Measurements from ENCODE around the gene SLC35F4.

SLC35F4 gene

GRCh38 chr14:57848786-57849185 lies 17.1 kb downstream of the SLC35F4 start:
- Histone ChIP-seq H3K27ac (ENCODE audit: low read length) (no peak overlapping the region), H3K27me3 (ENCODE audit: control insufficient read depth in 1 of 2, insufficient read depth in 2 of 2, low read length in 2 of 2) (peaks cover 0 to 2% of the 10 kb centered on the region in 2 donors), H3K4me3 (ENCODE audit: low read length in 2 of 2) (no peak overlapping the region), H3K36me3 (ENCODE audit: control insufficient read depth in 2 of 2, insufficient read depth in 2 of 2, low read length in 2 of 2) (no peaks in the 10 kb centered on the region), H3K4me1 (ENCODE audit: control insufficient read depth, insufficient read depth, low read length) (no peaks in the 10 kb centered on the region), H3K9ac (ENCODE audit: low read length in 2 of 2) (no peak overlapping the region), H3K9me3 (ENCODE audit: control insufficient read depth in 2 of 2, low read length in 2 of 2) (no peaks in the 10 kb centered on the region)

DNA sequence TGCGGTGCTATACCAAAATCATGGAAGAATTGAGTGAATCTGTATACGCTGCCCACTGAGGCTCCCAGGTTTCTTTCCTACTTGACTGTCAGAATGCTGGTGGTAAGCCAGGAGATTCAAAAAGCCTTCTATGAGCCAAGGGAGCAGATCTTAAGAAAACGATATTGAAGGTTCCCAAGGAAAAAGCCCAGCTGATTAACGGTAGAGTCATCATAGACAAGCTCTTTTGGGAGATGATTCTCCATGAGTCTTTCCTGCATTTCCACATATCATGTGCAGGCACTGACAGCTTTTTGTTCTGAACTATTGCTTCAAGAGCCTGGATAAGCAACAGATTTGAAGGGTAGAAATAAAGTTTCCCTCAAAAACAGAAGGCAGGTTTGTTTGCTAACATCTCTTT lies 17.5 kb downstream of the SLC35F4 start:
- H3K9ac ChIP-seq (ENCODE audit: low read length in 2 of 2): no peak overlapping the region
- no peaks in the 10 kb centered on the region for H3K4me1 ChIP-seq (ENCODE audit: control insufficient read depth, insufficient read depth, low read length)
- peaks cover 0 to 2% of the 10 kb centered on the region in 2 donors for H3K27me3 ChIP-seq (ENCODE audit: control insufficient read depth in 1 of 2, insufficient read depth in 2 of 2, low read length in 2 of 2)
- no peaks in the 10 kb centered on the region for H3K36me3 ChIP-seq (ENCODE audit: control insufficient read depth in 2 of 2, insufficient read depth in 2 of 2, low read length in 2 of 2)
- H3K27ac ChIP-seq (ENCODE audit: low read length): no peak overlapping the region
- H3K9me3 ChIP-seq (ENCODE audit: control insufficient read depth in 2 of 2, low read length in 2 of 2): no peaks in the 10 kb centered on the region
- H3K4me3 ChIP-seq (ENCODE audit: low read length in 2 of 2): no peak overlapping the region

- no peaks in the 10 kb centered on the region for H3K27me3 ChIP-seq (ENCODE audit: control insufficient read depth in 1 of 2, insufficient read depth in 2 of 2, low read length in 2 of 2)
- no peak overlapping the region for H3K9ac ChIP-seq (ENCODE audit: low read length in 2 of 2)
- H3K4me1 ChIP-seq (ENCODE audit: control insufficient read depth, insufficient read depth, low read length): no peaks in the 10 kb centered on the region
- no peaks in the 10 kb centered on the region for H3K9me3 ChIP-seq (ENCODE audit: control insufficient read depth in 2 of 2, low read length in 2 of 2)
- H3K27ac ChIP-seq (ENCODE audit: low read length): no peak overlapping the region
- no peaks in the 10 kb centered on the region for H3K36me3 ChIP-seq (ENCODE audit: control insufficient read depth in 2 of 2, insufficient read depth in 2 of 2, low read length in 2 of 2)
- no peak overlapping the region for H3K4me3 ChIP-seq (ENCODE audit: low read length in 2 of 2)
These were observed 18.2 kb downstream of the SLC35F4 start for GRCh38 chr14:57847706-57848105.

GRCh38 chr14:57847096-57847495 lies 18.8 kb downstream of the SLC35F4 start:
- no peak overlapping the region for H3K9ac ChIP-seq (ENCODE audit: low read length in 2 of 2)
- H3K27me3 ChIP-seq (ENCODE audit: control insufficient read depth in 1 of 2, insufficient read depth in 2 of 2, low read length in 2 of 2): no peaks in the 10 kb centered on the region
- no peak overlapping the region for H3K27ac ChIP-seq (ENCODE audit: low read length)

DNA sequence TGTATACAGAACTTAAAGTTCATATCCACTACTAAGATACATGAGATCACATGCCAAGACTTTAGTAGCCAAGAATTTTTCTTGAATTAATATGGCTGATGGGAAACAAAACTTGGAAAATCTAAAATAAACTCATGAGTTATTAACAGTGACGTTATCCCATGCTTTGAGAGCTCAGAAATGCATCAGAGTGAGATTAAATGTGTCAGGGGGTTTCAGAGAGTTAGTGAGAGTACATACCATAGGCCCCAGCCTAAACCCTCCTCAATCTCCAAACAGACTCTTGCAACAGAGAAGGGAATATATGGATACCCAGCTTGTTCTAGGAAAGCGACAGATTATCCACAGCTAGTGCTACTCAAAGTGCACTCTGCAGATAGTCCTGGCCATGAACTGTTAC lies 19.3 kb downstream of the SLC35F4 start:
- no peak overlapping the region for H3K9ac ChIP-seq (ENCODE audit: low read length in 2 of 2)
- no peaks in the 10 kb centered on the region for H3K36me3 ChIP-seq (ENCODE audit: control insufficient read depth in 2 of 2, insufficient read depth in 2 of 2, low read length in 2 of 2)
- no peak overlapping the region for H3K27ac ChIP-seq (ENCODE audit: low read length)
- H3K4me3 ChIP-seq (ENCODE audit: low read length in 2 of 2): no peak overlapping the region
- H3K4me1 ChIP-seq (ENCODE audit: control insufficient read depth, insufficient read depth, low read length): no peaks in the 10 kb centered on the region
- no peaks in the 10 kb centered on the region for H3K27me3 ChIP-seq (ENCODE audit: control insufficient read depth in 1 of 2, insufficient read depth in 2 of 2, low read length in 2 of 2)
- no peaks in the 10 kb centered on the region for H3K9me3 ChIP-seq (ENCODE audit: control insufficient read depth in 2 of 2, low read length in 2 of 2)

More at GRCh38 chr14:57847096-57847495, 18.8 kb downstream of the SLC35F4 start:
- H3K4me1 ChIP-seq (ENCODE audit: control insufficient read depth, insufficient read depth, low read length): no peaks in the 10 kb centered on the region
- no peaks in the 10 kb centered on the region for H3K9me3 ChIP-seq (ENCODE audit: control insufficient read depth in 2 of 2, low read length in 2 of 2)
- no peak overlapping the region for H3K4me3 ChIP-seq (ENCODE audit: low read length in 2 of 2)
- H3K36me3 ChIP-seq (ENCODE audit: control insufficient read depth in 2 of 2, insufficient read depth in 2 of 2, low read length in 2 of 2): no peaks in the 10 kb centered on the region

DNA sequence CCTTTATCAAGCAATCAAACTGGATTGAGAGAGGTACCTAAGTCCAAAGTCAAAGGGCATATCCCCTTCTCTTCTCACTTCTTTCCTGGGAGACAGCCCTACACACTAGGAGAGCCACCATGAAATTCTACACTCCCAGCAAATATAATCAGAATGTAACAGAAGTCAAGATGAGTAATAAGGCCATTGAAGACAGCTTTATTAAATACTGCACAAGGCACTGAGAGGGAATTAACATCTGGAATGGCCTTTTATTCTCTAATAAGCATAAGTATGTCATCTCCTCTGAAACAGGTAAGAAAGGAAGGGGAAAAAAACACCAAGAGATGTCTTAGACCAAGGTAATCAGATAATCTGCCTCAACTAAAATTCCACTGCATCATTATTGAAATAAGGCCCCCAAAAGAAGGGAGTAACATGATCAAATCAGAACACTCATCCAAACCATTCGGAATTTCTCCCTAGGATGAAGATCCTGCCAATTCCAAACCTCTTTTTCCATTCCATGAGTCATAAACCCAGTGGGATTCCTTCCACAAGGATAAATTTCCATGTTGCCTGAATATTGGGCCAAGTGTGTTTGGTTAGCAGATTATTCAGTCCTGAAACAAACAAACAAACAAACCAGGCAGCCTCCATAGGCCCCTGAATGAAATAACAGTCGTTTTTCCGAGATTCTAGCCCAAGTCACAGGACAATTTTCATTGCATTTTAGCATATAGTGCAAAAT lies 19.9 kb downstream of the SLC35F4 start:
- no peak overlapping the region for H3K27ac ChIP-seq (ENCODE audit: low read length)
- no peaks in the 10 kb centered on the region for H3K36me3 ChIP-seq (ENCODE audit: control insufficient read depth in 2 of 2, insufficient read depth in 2 of 2, low read length in 2 of 2)

DNA sequence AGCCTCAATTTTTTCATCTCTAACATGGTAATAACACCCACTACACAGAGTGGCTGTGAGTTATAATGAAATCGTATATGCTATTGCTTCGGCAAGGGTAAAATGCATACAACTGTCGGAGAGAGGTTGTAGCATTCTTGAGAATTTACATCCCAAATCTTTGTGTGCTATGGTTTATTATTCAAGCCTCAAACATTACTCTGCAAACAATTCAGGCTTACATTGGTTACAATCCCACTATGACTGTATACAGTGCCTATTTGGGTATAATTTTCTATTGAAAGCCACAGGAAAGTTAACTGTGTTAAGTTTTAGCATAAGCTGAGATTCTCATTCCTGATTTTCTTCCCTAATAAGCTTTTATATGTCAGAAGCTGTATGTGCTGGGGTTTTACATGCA lies 20.6 kb downstream of the SLC35F4 start:
- Histone ChIP-seq H3K4me3 (ENCODE audit: low read length in 2 of 2) (no peak overlapping the region), H3K27ac (ENCODE audit: low read length) (no peak overlapping the region), H3K9me3 (ENCODE audit: control insufficient read depth in 2 of 2, low read length in 2 of 2) (no peaks in the 10 kb centered on the region), H3K36me3 (ENCODE audit: control insufficient read depth in 2 of 2, insufficient read depth in 2 of 2, low read length in 2 of 2) (no peaks in the 10 kb centered on the region), H3K27me3 (ENCODE audit: control insufficient read depth in 1 of 2, insufficient read depth in 2 of 2, low read length in 2 of 2) (no peaks in the 10 kb centered on the region), H3K4me1 (ENCODE audit: control insufficient read depth, insufficient read depth, low read length) (no peaks in the 10 kb centered on the region), H3K9ac (ENCODE audit: low read length in 2 of 2) (no peak overlapping the region)

More for the DNA sequence above, 19.9 kb downstream of the SLC35F4 start:
- no peaks in the 10 kb centered on the region for H3K4me1 ChIP-seq (ENCODE audit: control insufficient read depth, insufficient read depth, low read length)
- H3K4me3 ChIP-seq (ENCODE audit: low read length in 2 of 2): no peak overlapping the region
- no peak overlapping the region for H3K9ac ChIP-seq (ENCODE audit: low read length in 2 of 2)
- no peaks in the 10 kb centered on the region for H3K27me3 ChIP-seq (ENCODE audit: control insufficient read depth in 1 of 2, insufficient read depth in 2 of 2, low read length in 2 of 2)
- no peaks in the 10 kb centered on the region for H3K9me3 ChIP-seq (ENCODE audit: control insufficient read depth in 2 of 2, low read length in 2 of 2)

- no peaks in the 10 kb centered on the region for H3K36me3 ChIP-seq (ENCODE audit: control insufficient read depth in 2 of 2, insufficient read depth in 2 of 2, low read length in 2 of 2)
- no peaks in the 10 kb centered on the region for H3K9me3 ChIP-seq (ENCODE audit: control insufficient read depth in 2 of 2, low read length in 2 of 2)
- no peak overlapping the region for H3K9ac ChIP-seq (ENCODE audit: low read length in 2 of 2)
- H3K4me3 ChIP-seq (ENCODE audit: low read length in 2 of 2): no peak overlapping the region
- no peak overlapping the region for H3K27ac ChIP-seq (ENCODE audit: low read length)
- H3K4me1 ChIP-seq (ENCODE audit: control insufficient read depth, insufficient read depth, low read length): no peaks in the 10 kb centered on the region
- no peaks in the 10 kb centered on the region for H3K27me3 ChIP-seq (ENCODE audit: control insufficient read depth in 1 of 2, insufficient read depth in 2 of 2, low read length in 2 of 2)
These were observed 28.6 kb downstream of the SLC35F4 start for GRCh38 chr14:57837267-57837666.

DNA sequence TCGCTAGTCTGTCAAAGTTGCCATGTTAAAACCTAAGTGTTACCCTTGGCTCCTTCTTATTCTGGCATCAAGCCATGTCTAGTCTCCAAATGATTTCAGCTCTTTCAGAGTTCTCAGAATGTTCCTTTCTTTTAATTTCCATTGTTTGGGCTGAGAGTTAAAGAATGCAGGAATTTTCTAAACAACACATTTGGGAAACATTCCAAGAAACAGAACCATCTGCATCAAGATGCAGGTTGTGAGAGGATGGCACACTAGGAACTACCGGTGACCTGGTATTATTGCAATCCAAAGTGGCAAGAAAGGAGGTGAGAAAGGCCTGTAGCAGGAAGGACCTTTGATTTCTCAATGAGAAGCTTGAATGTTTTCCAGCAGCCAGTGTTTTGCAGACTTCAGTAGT lies 30.1 kb downstream of the SLC35F4 start:
- Histone ChIP-seq H3K9ac (ENCODE audit: low read length in 2 of 2) (no peak overlapping the region), H3K27ac (ENCODE audit: low read length) (no peak overlapping the region), H3K4me1 (ENCODE audit: control insufficient read depth, insufficient read depth, low read length) (no peaks in the 10 kb centered on the region), H3K36me3 (ENCODE audit: control insufficient read depth in 2 of 2, insufficient read depth in 2 of 2, low read length in 2 of 2) (no peaks in the 10 kb centered on the region), H3K4me3 (ENCODE audit: low read length in 2 of 2) (no peak overlapping the region), H3K27me3 (ENCODE audit: control insufficient read depth in 1 of 2, insufficient read depth in 2 of 2, low read length in 2 of 2) (no peaks in the 10 kb centered on the region), H3K9me3 (ENCODE audit: control insufficient read depth in 2 of 2, low read length in 2 of 2) (no peaks in the 10 kb centered on the region)

GRCh38 chr14:57834961-57835360 lies 30.9 kb downstream of the SLC35F4 start:
- no peak overlapping the region for H3K27ac ChIP-seq (ENCODE audit: low read length)

DNA sequence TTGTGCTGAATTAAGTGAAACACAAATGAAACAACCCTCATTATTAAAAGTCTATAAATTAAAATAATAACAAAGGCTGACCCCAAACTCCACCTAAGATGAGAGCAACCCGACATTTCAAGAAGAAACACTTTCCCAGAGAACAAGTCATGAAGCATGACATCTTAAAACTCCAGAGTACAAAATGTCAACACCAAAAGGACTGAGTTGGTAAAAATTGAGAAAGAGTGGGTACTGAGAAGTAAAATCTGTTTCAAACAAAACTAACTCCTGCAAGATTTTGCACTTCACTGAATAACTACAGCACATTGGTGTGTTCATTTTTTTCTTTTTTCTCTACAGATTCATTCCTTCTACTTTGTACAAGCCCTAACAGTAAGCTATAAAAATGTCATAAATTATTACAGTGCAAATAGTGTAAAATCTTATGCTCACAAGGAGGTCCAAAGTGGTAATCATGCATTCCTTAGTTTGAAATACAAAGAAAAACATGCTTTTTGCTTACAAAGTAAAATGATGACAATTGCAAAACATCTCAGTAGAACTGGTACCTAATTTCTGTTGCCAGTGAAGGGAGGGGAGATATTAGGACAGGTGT lies 31.8 kb downstream of the SLC35F4 start:
- H3K9me3 ChIP-seq (ENCODE audit: control insufficient read depth in 2 of 2, low read length in 2 of 2): no peaks in the 10 kb centered on the region
- H3K27me3 ChIP-seq (ENCODE audit: control insufficient read depth in 1 of 2, insufficient read depth in 2 of 2, low read length in 2 of 2): no peaks in the 10 kb centered on the region
- H3K4me1 ChIP-seq (ENCODE audit: control insufficient read depth, insufficient read depth, low read length): no peaks in the 10 kb centered on the region
- no peak overlapping the region for H3K9ac ChIP-seq (ENCODE audit: low read length in 2 of 2)
- H3K27ac ChIP-seq (ENCODE audit: low read length): no peak overlapping the region
- no peaks in the 10 kb centered on the region for H3K36me3 ChIP-seq (ENCODE audit: control insufficient read depth in 2 of 2, insufficient read depth in 2 of 2, low read length in 2 of 2)
- H3K4me3 ChIP-seq (ENCODE audit: low read length in 2 of 2): no peak overlapping the region

More at GRCh38 chr14:57834961-57835360, 30.9 kb downstream of the SLC35F4 start:
- no peaks in the 10 kb centered on the region for H3K4me1 ChIP-seq (ENCODE audit: control insufficient read depth, insufficient read depth, low read length)
- no peak overlapping the region for H3K9ac ChIP-seq (ENCODE audit: low read length in 2 of 2)
- H3K9me3 ChIP-seq (ENCODE audit: control insufficient read depth in 2 of 2, low read length in 2 of 2): no peaks in the 10 kb centered on the region
- H3K4me3 ChIP-seq (ENCODE audit: low read length in 2 of 2): no peak overlapping the region
- H3K27me3 ChIP-seq (ENCODE audit: control insufficient read depth in 1 of 2, insufficient read depth in 2 of 2, low read length in 2 of 2): no peaks in the 10 kb centered on the region
- no peaks in the 10 kb centered on the region for H3K36me3 ChIP-seq (ENCODE audit: control insufficient read depth in 2 of 2, insufficient read depth in 2 of 2, low read length in 2 of 2)
